ENCODE measurements around the gene ZNF785. TPM values are rescaled to one million over a fixed set of nuclear protein-coding genes. Genes with fewer than 3 reads are reported as not detected.

ZNF785 gene
- total and polyA plus RNA-seq, 3 donors from 2014 or later: 5.9 to 17.1 (median 14.8) TPM

DNA sequence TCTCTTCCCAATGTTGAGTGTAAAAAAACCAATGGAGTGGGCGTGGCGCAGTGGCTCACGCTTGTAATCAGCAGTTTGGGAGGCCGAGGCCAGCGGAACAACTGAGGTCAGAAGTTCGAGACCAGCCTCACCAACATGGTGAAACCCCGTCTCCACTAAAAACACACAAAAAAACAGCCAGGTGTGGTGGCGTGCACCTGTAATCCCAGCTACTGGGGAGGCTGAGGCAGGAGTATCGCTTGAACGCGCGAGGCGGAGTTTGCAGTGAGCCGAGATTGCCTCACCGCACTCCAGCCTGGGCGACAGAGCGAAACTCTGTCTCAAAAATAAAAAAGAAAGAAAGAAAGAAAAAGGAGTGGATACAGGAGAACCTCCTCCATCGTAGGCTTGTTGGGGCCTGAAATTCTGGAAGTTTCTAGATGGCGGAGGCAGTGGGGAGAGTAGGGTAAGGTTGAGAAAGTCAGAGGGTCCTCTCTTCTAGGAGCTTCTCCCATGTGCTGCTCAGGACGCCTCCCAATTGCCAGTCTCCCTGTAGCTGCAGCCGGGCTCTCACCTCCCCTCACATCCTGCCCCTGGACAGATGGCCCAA lies 26.6 kb downstream of the ZNF785 start:
- intact Hi-C loops (cut with DNase I; ENCODE audit: low total_unique reads): no loop called here
- no peaks in the 10 kb centered on the region for H3K36me3 ChIP-seq (ENCODE audit: low read depth, missing control alignments)

GRCh38 chr16:30557957-30558788 lies 27.3 kb downstream of the ZNF785 start, which contains the start of gene ZNF764:
Gene ZNF764, minus strand, starts transcription at chr16:30558374. Its CDS starts 192 bp downstream, at chr16:30558182.
- intact Hi-C loops (cut with DNase I; ENCODE audit: low total_unique reads): no loop called here
- 0 to 2% methylated on average over 9 to 55 of the region's 74 CpGs for WGBS, 2 donors
- no peaks in the 10 kb centered on the region for H3K9me3 ChIP-seq

More for the DNA sequence above, 26.6 kb downstream of the ZNF785 start:
- Histone ChIP-seq H3K27me3 (no peaks in the 10 kb centered on the region), H3K27ac (peak overlapping the region; percentile 92 to 96), H3K4me1 (peaks cover 17% of the 10 kb centered on the region), H3K9me3 (no peaks in the 10 kb centered on the region), H3K4me3 (peak overlapping the region; percentile 84 to 85)
- no peak for TF ChIP-seq POLR2A (IDR thresholded peaks at IDR 0.05)
- TF ChIP-seq, protein P1, sequence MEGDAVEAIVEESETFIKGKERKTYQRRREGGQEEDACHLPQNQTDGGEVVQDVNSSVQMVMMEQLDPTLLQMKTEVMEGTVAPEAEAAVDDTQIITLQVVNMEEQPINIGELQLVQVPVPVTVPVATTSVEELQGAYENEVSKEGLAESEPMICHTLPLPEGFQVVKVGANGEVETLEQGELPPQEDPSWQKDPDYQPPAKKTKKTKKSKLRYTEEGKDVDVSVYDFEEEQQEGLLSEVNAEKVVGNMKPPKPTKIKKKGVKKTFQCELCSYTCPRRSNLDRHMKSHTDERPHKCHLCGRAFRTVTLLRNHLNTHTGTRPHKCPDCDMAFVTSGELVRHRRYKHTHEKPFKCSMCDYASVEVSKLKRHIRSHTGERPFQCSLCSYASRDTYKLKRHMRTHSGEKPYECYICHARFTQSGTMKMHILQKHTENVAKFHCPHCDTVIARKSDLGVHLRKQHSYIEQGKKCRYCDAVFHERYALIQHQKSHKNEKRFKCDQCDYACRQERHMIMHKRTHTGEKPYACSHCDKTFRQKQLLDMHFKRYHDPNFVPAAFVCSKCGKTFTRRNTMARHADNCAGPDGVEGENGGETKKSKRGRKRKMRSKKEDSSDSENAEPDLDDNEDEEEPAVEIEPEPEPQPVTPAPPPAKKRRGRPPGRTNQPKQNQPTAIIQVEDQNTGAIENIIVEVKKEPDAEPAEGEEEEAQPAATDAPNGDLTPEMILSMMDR (IDR thresholded peaks at IDR 0.05): no peak
- 52 to 66% methylated on average over 21 of the region's 21 CpGs for WGBS, 2 donors
- no peak for DNase-seq

GRCh38 chr16:30557707-30557956 lies 27.9 kb downstream of the ZNF785 start:
- peaks cover 17% of the 10 kb centered on the region for H3K4me1 ChIP-seq
- 0% methylated on average over 7 of the region's 17 CpGs; no CpG with 5 or more reads in 1 of the 2 donors for WGBS, 2 donors
- no peaks in the 10 kb centered on the region for H3K9me3 ChIP-seq
- no peak for TF ChIP-seq POLR2A (IDR thresholded peaks at IDR 0.05)
- TF ChIP-seq, protein P1 (IDR thresholded peaks at IDR 0.05): no peak
- no peaks in the 10 kb centered on the region for H3K36me3 ChIP-seq (ENCODE audit: low read depth, missing control alignments)
- peak overlapping the region; percentile 84 to 85 for H3K4me3 ChIP-seq
- peak overlapping the region; percentile 92 to 96 for H3K27ac ChIP-seq
- DNase-seq: peak; percentile 39
- intact Hi-C loops (cut with DNase I; ENCODE audit: low total_unique reads): no loop called here
- no peaks in the 10 kb centered on the region for H3K27me3 ChIP-seq

More at GRCh38 chr16:30557957-30558788, 27.3 kb downstream of the ZNF785 start, which contains the start of gene ZNF764:
- TF ChIP-seq POLR2A (IDR thresholded peaks at IDR 0.05): no peak
- TF ChIP-seq, protein P1 (IDR thresholded peaks at IDR 0.05): no peak
- peak; percentile 99 for DNase-seq
- Histone ChIP-seq H3K36me3 (ENCODE audit: low read depth, missing control alignments) (no peaks in the 10 kb centered on the region), H3K27me3 (no peaks in the 10 kb centered on the region), H3K27ac (peak within 1 kb of the TSS; percentile 92 to 96), H3K4me3 (peak within 1 kb of the TSS; percentile 84 to 85), H3K4me1 (peaks cover 17% of the 10 kb centered on the region)

GRCh38 chr16:30556125-30556473 lies 29.4 kb downstream of the ZNF785 start:
- no peaks in the 10 kb centered on the region for H3K9me3 ChIP-seq
- H3K27me3 ChIP-seq: no peaks in the 10 kb centered on the region
- peaks cover 13% of the 10 kb centered on the region for H3K4me1 ChIP-seq
- DNase-seq: no peak
- TF ChIP-seq, protein P1 (IDR thresholded peaks at IDR 0.05): no peak
- no peak for TF ChIP-seq POLR2A (IDR thresholded peaks at IDR 0.05)
- WGBS, 2 donors: 32 to 41% methylated on average over 9 to 10 of the region's 10 CpGs
- intact Hi-C loops (cut with DNase I; ENCODE audit: low total_unique reads): no loop called here
- H3K4me3 ChIP-seq: peak overlapping the region in 1 of 2 donors; percentile 22
- H3K36me3 ChIP-seq (ENCODE audit: low read depth, missing control alignments): no peaks in the 10 kb centered on the region
- no peak overlapping the region for H3K27ac ChIP-seq
